IPS DF 19.7 (cell line): ENCODE data around the gene TEX28.
"Not testable (repeated sequence)": the region's sequence is repeated elsewhere in the genome, so short reads cannot be mapped to it uniquely, and the experiment has no call there.

Experiments used
- DNase-seq: peaks from one replicate; pipeline ENCODE4 v3.0.0-alpha.2; 2013; ENCODE audit warnings: low read depth, low spot score

Gene TEX28

DNA sequence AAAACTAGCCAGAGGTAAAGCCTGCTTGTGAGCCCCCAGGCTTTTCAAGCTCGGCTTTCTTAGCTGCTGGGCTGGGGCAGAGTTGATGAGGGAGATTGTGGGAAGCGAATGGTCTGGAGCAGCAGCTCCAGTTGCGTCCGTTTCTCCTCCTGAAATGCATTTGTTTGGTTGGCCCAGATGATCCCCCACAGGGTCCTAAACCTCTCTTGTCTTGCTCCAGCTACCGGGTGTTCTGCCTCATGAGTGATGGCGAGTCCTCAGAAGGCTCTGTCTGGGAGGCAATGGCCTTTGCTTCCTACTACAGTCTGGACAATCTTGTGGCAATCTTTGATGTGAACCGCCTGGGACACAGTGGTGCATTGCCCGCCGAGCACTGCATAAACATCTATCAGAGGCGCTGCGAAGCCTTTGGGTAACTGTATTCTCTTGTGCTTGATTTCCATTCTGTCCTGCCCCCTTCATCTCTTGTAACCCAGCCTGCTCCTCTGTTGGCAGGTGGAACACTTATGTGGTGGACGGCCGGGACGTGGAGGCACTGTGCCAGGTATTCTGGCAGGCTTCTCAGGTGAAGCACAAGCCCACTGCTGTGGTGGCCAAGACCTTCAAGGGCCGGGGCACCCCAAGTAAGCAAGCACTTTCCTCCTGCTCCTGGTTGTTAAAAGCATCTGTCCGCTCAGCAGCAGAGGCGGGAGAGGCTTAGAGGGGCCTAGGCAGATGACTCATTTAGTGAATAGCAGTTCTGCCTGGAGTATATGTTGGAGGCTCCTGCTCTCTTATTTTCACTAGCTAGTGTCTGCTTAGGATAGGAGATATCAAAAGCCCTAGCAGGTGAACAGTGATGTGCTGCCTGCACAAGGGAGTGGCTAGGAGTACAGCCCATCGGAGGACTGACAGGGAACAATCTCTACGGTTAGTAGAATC lies 16.0 kb upstream of the TEX28 start:
- no peak for DNase-seq

DNA sequence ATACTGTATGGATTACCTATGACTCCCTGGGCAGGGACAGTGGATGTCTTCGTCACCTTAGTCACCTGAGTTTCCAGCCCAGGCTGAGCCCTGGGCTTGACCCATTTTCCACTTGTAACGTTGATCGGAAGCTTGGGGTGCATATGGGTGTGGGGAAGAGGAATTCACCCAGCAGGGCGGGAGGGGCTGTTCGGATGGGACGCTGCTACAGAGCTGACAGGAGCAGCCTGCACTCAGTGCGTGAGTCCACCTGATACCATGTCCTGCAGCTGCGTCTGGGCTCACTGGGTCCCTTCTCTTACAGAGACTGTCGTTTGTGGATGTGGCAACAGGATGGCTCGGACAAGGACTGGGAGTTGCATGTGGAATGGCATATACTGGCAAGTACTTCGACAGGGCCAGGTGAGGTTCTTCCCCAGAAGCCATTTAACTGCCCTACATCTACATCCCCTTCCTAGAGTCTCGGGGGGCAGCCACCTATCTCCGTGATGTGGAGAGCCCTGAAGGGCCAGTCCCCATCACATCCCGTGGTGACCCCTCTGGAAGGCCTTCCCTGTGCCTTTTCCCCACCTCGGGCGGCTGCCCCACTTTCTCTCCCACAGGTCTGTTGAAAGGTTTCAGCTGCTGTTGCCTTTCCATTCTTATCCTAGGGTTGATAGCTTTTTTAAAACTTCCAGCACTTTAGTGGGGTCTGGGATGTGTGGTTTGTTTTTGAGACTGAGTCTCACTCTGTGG lies 14.3 kb upstream of the TEX28 start:
- no peak for DNase-seq

DNA sequence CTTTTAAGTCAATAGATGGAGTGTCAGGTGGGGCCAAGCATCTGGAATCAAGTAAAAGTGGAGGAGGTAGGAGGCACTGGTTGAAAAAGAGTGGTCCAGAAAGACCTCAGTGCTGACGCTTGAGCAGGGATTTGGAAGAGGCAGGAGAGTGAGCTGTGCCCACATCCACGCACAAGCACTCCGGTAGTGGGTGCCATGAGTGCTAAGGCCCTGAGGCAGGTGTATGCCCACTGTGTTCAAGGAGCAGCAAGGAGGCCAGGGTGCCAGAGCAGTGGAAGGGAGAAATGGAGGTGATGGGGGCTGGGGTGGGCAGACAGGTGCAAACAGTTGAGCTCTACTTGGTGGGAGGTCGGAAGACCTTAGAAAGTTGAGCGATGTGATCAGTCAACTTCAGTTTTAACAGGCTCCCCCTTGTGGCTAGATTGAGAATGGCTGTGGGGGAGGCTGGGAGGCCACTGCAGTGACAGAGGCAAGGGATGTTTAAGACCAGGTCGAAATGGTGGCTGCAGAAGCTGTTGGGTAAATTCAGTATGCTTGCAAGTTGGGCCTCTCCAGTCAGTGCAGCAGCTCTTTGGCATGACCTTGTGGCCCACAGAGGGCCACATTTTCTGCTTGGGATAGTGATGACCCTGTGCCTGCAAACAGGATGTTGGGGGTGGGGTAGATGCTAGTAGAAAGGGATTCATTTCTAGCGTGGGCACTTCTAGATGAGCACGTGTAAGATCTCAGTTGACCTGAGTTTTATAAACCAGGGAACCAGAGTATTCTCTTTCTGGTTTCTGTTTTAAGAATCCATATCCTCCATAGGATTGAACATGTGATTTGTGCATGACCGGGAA lies 13.4 kb upstream of the TEX28 start:
- DNase-seq = peak; percentile 7

DNA sequence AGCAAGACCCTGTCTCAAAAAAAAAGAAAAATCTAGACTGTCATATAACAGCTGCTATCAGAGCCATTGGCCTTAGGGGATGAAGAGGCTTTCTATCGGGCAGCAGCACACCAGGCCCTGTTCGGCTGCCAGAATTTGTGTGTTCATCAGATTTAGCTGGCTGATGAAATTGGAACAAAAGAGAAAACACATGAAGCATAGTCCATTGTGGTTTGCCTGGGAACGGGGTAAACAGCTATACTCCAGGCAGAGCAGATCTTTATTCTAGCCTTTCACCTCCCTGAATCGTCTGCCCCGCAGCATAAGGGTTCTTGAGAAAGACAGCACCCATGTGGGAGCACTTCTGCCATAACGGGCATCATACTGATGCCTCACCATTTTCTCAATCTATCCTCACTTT lies 12.3 kb upstream of the TEX28 start:
- DNase-seq = no peak

DNA sequence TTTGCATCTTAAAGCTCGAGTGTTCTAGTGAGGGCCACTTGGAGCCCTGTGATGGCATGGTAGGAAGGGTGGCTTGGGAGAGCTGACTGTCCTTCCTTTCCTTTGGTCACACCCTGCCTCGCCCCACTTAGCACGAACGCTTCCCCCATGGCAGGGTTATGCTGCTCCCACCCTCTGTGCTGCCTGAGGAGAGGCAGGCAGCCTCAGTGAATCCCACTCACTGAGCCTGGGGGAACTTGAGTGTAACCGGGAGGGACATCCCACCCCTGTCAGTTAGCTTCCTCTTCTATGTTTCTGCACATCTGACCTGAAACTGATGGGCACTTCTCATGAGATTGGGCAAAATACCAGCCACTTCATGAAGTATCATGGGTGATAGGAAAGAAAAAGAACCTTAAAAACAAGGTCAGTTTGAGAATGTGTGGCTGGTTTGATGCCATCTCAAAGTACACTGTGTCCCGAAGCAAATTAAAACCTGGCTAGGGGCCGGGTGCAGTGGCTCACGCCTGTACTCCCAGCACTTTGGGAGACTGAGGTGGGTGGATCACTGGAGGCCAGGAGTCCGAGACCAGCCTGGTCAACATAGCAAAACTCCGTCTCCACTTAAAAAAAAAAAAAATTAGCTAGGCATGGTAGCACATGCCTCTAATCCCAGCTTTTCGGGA lies 10.7 kb upstream of the TEX28 start:
- no peak for DNase-seq

DNA sequence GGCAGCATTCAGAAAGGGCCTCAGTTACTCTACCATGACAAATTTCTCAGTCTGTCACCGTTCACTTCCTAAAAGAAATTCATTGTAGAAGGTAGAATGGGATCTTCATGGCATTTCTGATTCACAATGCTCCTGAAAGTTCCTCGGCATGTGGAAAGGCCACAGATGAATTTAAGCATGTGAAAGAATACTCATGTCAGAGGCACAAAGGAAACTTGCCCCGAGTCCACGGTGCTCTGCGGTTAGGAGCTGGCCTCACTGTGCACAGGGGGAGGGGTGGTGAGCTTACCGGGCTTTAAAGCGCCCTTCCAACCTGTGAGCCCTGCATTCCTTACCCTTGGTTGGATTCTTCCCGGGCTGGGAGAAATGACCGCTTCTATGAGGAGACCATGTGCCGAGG lies 9.9 kb upstream of the TEX28 start:
- DNase-seq = no peak

DNA sequence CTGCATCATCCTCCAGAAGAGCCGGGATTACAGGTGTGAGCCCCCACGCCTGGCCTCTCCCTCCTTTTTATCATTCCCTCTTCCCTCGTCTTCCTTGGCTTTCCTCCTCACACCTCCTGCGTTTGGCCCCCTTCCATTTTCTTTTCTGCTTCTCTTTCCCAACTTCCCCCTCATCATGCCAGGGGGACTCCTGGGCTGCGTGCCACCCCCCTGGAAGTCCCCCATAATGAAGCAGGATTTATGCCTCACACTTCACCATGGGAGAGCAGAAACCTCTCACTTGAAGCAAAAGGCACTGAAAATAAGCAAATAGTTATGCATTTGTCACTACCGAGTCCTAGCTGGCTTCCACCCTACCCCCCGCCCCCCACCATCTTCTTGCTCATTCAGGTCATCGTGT lies 8.6 kb upstream of the TEX28 start:
- no peak for DNase-seq

DNA sequence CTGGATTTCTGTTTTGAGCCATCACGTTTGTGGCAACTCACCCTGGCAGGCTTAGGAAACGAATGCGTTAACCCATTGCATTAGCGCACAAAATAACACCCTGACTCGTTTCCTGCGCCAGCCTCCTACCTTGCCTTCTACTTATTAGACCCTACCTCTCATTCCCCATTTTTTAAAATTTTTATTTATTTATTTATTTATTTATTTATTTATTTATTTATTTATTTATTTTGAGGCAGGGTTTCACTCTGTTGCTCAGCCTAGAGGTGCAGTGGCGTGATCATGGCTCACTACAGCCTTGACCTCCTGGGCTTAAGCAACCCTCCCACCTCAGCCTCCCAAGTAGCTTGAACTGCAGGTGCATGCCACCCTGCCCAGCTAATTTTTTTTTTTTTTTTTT lies 8.1 kb upstream of the TEX28 start:
- DNase-seq = not testable (repeated sequence)

DNA sequence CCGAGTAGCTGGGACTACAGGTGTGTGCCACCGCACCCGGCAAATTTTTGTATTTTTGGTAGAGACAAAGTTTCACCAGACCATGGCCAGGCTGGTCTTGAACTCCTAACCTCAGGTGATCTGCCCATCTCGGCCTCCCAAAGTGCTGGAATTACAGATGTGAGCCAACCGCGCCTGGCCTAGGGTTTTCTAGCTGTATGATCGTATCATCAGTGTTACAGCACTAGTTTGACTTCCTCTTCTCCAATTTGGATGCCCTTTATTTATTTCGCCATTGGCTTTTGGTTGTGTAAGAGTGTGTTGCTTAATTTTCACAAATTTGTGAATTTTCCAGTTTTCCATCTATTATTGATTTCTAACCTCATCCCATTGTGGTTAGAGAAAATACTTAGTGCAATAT lies 5.9 kb upstream of the TEX28 start:
- DNase-seq = no peak

DNA sequence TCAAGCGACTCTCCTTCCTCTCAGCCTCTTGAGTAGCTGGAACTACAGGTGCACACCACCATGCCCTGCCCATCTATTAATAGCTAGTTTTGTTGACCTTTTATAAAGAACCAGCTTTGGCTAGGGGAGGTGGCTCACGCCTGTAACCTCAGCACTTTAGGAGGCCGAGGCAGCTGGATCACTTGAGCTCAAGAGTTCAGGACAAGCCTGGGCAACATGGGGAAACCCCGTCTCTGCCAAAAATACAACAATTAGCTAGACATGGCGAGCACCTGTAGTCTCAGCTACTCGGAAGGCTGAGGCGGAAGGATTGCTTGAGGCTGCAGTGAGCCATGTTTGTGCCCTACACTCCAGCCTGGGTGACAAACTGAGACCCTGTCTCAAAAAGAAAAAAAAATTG lies 3.4 kb upstream of the TEX28 start:
- DNase-seq = no peak

DNA sequence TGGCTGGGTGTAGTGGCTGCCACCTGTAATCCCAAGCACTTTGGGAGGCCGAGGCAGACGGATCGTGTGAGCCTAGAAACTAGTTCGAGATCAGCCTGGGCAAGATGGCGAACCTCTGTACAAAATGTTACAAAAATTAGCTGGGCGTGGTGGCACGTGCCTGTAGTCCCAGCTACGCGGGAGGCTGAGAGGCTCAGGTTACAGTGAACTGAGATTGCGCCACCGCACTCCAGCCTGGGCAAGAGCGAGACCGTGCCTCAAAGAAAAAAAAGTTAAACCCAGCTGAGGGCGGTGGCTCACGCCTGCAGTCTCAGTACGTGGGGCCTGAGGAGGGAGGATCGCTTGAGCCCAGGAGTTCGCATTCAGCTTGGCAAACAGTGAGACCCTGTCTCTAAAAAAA lies 1.8 kb upstream of the TEX28 start:
- no peak for DNase-seq

DNA sequence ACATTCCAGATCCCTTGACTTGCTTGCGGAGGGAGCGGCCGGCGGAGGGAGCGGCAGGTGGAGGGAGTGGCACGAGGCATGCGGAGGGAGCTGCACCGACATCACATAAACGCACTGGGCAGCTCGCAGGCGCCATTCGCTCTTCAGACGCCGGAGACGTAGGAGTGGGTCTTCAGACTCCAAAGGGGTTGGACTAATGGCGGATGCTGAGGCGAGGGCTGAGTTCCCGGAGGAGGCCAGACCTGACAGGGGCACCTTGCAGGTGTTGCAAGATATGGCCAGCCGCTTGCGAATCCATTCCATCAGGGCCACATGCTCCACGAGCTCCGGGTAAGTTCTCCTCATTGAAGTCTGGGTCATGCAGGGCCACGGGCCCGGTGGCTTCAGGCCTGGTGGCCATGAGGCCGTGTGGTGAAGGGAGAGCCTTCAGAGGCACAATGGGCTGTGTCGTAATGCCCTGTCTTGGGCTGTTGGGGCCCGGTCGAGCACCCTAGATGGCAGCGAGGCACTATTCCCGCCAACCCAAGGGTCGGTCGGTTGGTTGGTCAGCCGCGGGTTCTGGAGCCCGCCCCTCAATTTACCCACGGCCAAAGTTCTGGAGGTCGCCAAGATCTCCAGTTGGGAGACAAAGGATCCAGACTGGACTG lies 863 bp upstream of the TEX28 start, which contains the start of gene TKTL1:
TKTL1 (plus strand) TSS at position 132 of the 647 bp plus-strand sequence; CDS start at position 197, 65 bp downstream.
- no peak for DNase-seq

DNA sequence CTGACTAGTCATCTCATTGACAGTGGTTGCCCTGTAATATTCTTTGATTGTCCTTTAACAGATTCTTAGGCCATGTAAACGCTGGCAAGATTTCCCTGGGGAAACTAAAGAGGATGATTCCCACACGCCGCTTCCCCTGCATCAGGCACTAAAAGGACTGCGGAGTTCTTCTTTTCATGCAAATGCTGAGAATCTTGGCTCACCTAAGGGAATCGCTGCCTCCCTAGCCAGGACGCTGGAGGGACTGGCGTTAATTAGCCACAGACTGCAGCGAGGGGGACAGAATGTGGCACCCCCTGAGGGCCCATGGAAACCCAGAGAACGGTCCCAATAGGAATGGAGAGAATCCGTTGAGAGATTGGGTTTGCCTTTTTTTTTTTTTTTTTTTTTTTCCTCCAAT lies 8.5 kb downstream of the TEX28 start:
- not testable (repeated sequence) for DNase-seq

DNA sequence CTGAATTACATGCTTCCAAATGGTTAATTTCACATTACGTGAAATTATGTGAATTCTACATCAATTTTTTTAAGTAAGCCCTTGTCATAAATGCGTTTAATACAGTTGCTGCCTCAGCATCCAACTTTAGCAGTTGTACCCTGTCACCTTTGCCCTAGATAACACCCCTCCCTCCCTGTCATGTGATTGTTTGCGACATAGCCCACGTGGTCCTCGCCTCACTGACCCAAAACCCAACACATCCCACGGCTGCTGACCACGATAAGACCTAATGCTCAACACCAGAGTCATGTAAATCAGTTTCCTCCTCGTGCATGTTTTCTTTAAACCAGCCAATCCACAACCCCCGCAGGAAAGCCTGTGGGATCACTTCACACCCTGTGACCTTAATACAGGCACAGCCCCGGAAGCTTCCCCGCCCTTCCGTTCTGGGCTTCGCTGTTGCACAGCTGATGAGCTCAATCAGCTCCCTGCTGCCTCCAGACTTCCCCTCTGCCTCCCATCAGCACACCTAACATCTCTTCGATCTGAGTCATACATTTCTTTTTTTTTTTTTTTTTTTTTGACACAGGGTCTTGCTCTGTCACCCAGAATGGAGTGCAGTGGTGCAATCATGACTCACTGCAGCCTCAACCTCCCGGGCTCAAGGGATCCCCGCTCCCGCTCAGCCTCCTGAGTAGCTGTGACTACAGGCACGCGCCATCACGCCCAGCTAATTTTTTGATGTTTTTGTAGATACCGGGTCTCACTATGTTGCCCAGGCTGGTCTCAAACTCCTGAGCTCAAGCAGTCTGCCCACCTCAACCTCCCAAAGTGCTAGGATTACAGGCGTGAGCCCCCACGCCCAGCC lies 10.2 kb downstream of the TEX28 start:
- not testable (repeated sequence) for DNase-seq

DNA sequence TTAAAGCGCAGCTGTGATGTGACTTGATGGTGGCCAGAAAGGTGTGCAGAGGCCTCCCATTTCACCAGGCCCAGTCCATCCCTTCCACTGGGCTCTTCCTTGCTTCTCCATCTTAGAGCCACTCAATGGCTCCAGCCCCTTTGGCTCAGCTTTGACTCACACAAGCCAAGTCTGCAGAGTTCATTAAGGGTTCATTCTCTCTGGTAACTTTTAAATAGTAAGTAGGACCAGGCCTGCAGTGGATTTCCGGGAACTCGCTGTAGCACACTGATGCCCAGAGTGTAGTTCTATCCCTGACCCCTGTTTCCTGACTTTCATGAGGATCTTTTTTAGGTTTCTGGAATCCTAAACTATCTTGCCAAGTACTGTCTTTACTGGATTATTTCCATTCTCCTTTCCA lies 25.7 kb downstream of the TEX28 start:
- not testable (repeated sequence) for DNase-seq

DNA sequence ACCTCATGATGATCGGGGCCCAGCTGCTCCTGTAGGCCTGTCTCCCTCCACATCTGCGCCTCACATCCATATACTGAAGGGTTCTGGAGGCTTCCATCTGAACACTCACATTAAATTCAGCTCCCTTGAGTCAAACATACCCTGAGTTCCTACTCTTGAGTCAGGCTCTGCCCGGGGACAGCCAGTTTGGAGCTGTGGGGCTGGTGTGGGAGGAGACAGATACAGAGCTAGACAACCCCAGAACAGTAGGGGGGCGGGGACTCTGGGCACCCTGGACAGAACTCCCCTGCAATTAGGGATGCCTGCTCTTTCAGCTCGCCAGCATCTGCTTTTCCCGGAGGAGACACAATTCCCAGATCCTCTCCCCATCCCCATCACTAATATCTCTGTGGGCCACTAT lies 31.9 kb downstream of the TEX28 start:
- DNase-seq = not testable (repeated sequence)

DNA sequence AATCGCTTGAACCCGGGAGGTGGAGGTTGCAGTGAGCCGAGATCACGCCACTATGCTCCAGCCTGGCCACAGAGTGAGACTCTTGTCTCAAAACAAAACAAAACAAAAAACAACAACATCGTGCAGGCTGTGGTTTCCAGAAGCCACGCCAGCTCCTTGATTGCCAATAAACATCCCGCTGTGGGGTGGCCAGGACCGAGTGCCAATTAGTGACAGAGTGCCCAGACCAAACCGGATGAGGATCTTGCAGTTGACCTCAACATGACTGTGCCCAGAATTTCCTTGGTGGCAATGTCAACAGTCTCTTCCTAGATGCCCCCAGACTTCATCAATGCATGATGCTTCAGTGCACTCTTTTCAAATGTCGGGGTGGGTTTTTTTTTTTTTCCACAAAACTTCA lies 36.2 kb downstream of the TEX28 start:
- not testable (repeated sequence) for DNase-seq

DNA sequence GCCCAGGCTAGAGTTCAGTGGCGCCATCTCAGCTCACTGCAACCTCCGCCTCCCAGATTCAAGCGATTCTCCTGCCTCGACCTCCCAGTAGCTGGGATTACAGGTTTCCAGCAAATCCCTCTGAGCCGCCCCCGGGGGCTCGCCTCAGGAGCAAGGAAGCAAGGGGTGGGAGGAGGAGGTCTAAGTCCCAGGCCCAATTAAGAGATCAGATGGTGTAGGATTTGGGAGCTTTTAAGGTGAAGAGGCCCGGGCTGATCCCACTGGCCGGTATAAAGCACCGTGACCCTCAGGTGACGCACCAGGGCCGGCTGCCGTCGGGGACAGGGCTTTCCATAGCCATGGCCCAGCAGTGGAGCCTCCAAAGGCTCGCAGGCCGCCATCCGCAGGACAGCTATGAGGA lies 37.6 kb downstream of the TEX28 start, which contains the start of gene OPN1MW3:
OPN1MW3 (plus strand) TSS at position 301 of the 400 bp plus-strand sequence; CDS start at position 339, 38 bp downstream.
- DNase-seq = not testable (repeated sequence)

DNA sequence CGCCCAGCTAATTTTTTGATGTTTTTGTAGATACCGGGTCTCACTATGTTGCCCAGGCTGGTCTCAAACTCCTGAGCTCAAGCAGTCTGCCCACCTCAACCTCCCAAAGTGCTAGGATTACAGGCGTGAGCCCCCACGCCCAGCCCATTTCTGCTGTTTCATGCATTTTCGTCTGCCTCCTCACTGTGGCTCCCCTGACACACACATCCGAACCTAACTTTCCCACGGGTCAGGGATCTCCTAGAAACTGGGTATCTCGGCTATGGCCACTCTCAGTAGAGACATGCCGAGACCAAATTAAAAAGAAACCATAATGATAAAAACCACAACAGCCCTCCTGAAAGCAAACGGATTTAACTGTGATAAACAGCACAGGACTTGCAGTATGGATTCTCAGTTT lies 46.8 kb downstream of the TEX28 start:
- not testable (repeated sequence) for DNase-seq
